ENCODE measurements around the gene KCTD13. TPM values are rescaled to one million over a fixed set of nuclear protein-coding genes. Genes with fewer than 3 reads are reported as not detected.
"Not testable (repeated sequence)": the region's sequence is repeated elsewhere in the genome, so short reads cannot be mapped to it uniquely, and the experiment has no call there.

The KCTD13 gene
- total RNA-seq, 2 experiments from 2014 or later, result 35.2 to 35.3 TPM

GRCh38 chr16:29912087-29912486 lies 13.9 kb downstream of the KCTD13 start:
- no peak overlapping the region for H3K27ac Mint-ChIP-seq
- ChIA-PET CTCF (interaction anchor here (1.5 kb wide), 1 partner anchor 13 kb away, joined by 3 read pairs; no protein-coding TSS in a partner anchor), POLR2A (interaction anchor here (1.3 to 1.9 kb wide), 2 partner anchors 12 to 14 kb away, joined by 3 to 6 read pairs; partner anchors contain the start of genes ASPHD1 and KCTD13)
- ATAC-seq, result no peak
- H3K36me3 Mint-ChIP-seq (ENCODE audit: low read depth), result peaks cover 21% of the 10 kb centered on the region
- H3K9me3 Mint-ChIP-seq, result no peaks in the 10 kb centered on the region
- H3K27me3 Mint-ChIP-seq, result no peaks in the 10 kb centered on the region
- TF ChIP-seq CTCF (IDR thresholded peaks at IDR 0.05), result no peak
- no peak overlapping the region for H3K4me3 Mint-ChIP-seq
- DNase-seq, result no peak
- H3K4me1 Mint-ChIP-seq (ENCODE audit: low read depth), result peaks cover 13% of the 10 kb centered on the region
- intact Hi-C loops (cut with micrococcal nuclease), result no loop called here

- no peak overlapping the region for H3K4me3 Mint-ChIP-seq
- peaks cover 17% of the 10 kb centered on the region for H3K36me3 Mint-ChIP-seq (ENCODE audit: low read depth)
- no peaks in the 10 kb centered on the region for H3K9me3 Mint-ChIP-seq
- ATAC-seq, result no peak
- ChIA-PET POLR2A (interaction anchor here (1.3 to 1.9 kb wide), 2 partner anchors 11 to 14 kb away, joined by 3 to 6 read pairs; partner anchors contain the start of genes ASPHD1 and KCTD13), CTCF (interaction anchor here (1.5 kb wide), 1 partner anchor 14 kb away, joined by 3 read pairs; no protein-coding TSS in a partner anchor)
- no peaks in the 10 kb centered on the region for H3K27me3 Mint-ChIP-seq
- DNase-seq, result no peak
- H3K27ac Mint-ChIP-seq, result no peak overlapping the region
- TF ChIP-seq CTCF (IDR thresholded peaks at IDR 0.05), result no peak
- H3K4me1 Mint-ChIP-seq (ENCODE audit: low read depth), result peaks cover 11% of the 10 kb centered on the region
- intact Hi-C loops (cut with micrococcal nuclease), result no loop called here
These were observed 14.4 kb downstream of the KCTD13 start for GRCh38 chr16:29911676-29912010.

- H3K36me3 Mint-ChIP-seq (ENCODE audit: low read depth), result peaks cover 14% of the 10 kb centered on the region
- DNase-seq (no peak), ATAC-seq (no peak)
- H3K27me3 Mint-ChIP-seq, result no peaks in the 10 kb centered on the region
- CTCF ChIA-PET, result interaction anchor here (1.5 kb wide), 1 partner anchor 14 kb away, joined by 3 read pairs; no protein-coding TSS in a partner anchor
- POLR2A ChIA-PET, result interaction anchor here (1.3 to 1.9 kb wide), 2 partner anchors 10 to 15 kb away, joined by 3 to 6 read pairs; partner anchors contain the start of genes ASPHD1 and KCTD13
- no peaks in the 10 kb centered on the region for H3K9me3 Mint-ChIP-seq
- H3K4me1 Mint-ChIP-seq (ENCODE audit: low read depth), result peaks cover 5% of the 10 kb centered on the region
- H3K4me3 Mint-ChIP-seq, result no peak overlapping the region
- no peak overlapping the region for H3K27ac Mint-ChIP-seq
- intact Hi-C loops (cut with micrococcal nuclease), result no loop called here
- no peak for TF ChIP-seq CTCF (IDR thresholded peaks at IDR 0.05)
These were observed 15.0 kb downstream of the KCTD13 start for GRCh38 chr16:29910819-29911675.

GRCh38 chr16:29909851-29910250 lies 16.2 kb downstream of the KCTD13 start:
- H3K4me1 Mint-ChIP-seq (ENCODE audit: low read depth); H3K9me3 Mint-ChIP-seq; DNase-seq; ATAC-seq; H3K27me3 Mint-ChIP-seq; intact Hi-C loops (cut with micrococcal nuclease); H3K36me3 Mint-ChIP-seq (ENCODE audit: low read depth); H3K4me3 Mint-ChIP-seq; H3K27ac Mint-ChIP-seq: not testable (repeated sequence)
- ChIA-PET POLR2A (interaction anchor here (1.3 kb wide), 1 partner anchor 16 kb away, joined by 4 read pairs; the partner anchor contains the start of gene KCTD13), CTCF (interaction anchor here (1.0 to 1.6 kb wide), 2 partner anchors 122 to 123 kb away, joined by 3 read pairs; no protein-coding TSS in a partner anchor)

- Mint-ChIP-seq H3K9me3 (no peaks in the 10 kb centered on the region), H3K36me3 (ENCODE audit: low read depth) (peaks cover 6% of the 10 kb centered on the region), H3K27me3 (no peaks in the 10 kb centered on the region), H3K4me3 (no peak overlapping the region), H3K27ac (no peak overlapping the region), H3K4me1 (ENCODE audit: low read depth) (no peaks in the 10 kb centered on the region)
- no peak for TF ChIP-seq CTCF (IDR thresholded peaks at IDR 0.05)
- no peak for DNase-seq
- ATAC-seq, result no peak
- ChIA-PET POLR2A (interaction anchor here (1.0 to 1.3 kb wide), 2 partner anchors 16 to 97 kb away, joined by 3 to 4 read pairs; partner anchors contain the start of gene KCTD13), CTCF (interaction anchor here (0.7 to 1.6 kb wide), 3 partner anchors 122 to 145 kb away, joined by 3 read pairs; no protein-coding TSS in a partner anchor)
- intact Hi-C loops (cut with micrococcal nuclease), result no loop called here
These were observed 16.6 kb downstream of the KCTD13 start for GRCh38 chr16:29909391-29909790.
